Activated CD8-positive, alpha-beta memory T cell treated with anti-CD3 and anti-CD28 coated beads, Interleukin-2, amount 50 U/mL, for 24 hours (primary cell): Measurements from ENCODE around the gene PCBD1.
"Not testable (repeated sequence)": the region's sequence is repeated elsewhere in the genome, so short reads cannot be mapped to it uniquely, and the experiment has no call there.

Experiments
- DNase-seq: peaks from one replicate; pipeline ENCODE4 v3.0.0-alpha.2; 2020; ENCODE audit errors: extremely low read depth

Gene PCBD1

DNA sequence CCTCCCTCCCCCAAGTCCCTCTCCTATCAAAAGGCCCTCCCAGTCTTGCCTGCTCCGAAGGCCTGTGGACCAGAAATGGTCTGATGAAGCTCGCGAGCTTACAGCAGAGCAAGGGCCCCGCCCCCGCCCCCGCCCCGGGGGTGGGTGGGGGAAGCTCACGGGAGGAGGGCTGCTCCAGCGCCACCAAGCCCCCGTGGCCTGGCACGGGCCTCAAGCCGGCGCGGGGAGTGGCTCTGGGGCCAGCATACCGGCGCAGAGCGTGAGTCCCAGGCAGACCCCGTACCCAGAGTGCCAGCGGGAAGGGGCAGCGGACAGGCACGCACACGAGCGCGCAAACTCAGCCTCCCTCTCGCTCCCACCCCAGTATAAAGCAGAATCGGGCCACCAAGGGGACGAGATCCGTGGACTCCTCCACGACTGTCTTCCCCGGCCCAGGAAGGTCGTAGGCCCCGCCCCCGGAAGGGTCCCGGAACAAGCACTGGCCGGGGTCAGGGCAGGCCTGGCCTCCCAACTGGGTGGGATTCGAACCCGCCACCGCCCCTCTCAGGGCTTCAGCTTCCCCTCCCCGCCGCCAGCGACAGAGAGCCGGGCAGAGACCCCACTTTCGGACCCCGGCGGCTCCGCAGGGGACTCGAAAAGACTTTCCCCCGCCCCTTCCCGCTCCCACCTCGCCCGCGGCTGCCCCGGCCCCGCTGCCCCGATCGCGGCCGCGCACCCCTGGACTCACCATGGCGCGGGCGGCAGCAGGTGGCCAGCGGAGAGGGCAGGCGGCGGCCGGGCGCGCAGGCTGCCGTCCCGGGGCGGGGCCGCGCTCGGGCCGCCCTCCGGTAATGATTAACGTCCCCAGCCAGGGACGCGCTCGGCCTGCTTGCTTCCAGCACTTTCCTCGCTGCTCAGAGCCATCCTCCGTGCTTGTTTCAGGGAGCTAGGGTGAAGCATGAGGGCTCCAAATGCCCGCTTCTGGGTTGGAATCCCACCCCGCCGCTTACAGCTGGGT, at the start of gene PCBD1:
Gene PCBD1 (minus strand): TSS at position 762 of the 997 bp plus-strand sequence. CDS start 32 bp downstream, at position 730.
- DNase-seq: no peak

DNA sequence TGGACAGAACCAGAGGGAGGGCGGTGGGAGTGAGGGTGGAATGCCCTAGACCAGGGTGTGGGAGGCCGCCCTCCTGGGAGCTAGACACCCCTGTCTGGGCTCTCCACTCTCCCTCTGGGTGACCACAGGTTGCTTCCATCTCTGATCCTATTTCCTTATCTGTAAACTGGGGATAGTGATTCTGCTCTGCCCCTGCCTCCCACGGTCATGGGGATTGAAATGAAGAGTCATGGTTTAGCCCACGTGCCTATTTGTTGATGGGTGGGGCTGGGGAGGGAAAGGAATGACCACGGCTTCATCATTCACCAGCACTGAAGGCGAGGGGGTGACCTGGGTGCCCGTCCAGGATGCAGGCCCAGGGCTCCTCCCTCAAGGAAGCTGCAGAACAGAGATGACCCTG, 49.3 kb upstream of the PCBD1 start:
- DNase-seq: no peak

- DNase-seq: no peak
These were observed 47.7 kb upstream of the PCBD1 start for GRCh38 chr10:70936111-70936510.

- no peak for DNase-seq
These were observed 47.3 kb upstream of the PCBD1 start for GRCh38 chr10:70935631-70936030.

DNA sequence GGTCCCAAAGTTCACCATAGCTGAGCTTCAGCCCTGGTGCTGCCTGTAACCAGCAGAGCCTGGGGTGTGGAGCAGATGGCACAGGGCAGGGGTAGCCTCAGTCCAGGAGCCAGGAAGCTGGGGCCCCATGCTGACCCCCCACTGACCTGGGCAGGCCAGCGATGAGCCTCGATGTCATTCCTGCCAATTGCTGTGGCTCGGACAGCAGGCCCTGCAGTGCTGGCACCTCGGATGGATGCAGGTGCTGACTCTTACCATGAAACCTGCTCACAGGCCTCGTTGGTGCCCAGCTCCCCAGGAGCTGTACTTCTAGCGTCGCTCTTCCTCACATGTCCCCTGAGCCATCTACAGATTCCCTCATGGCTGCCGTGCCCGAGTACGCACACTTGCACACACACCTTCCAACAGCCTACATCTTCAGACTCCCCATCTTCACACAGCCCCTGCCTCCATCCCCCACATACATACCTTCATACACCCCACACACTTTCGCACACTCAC, 46.8 kb upstream of the PCBD1 start:
- no peak for DNase-seq

DNA sequence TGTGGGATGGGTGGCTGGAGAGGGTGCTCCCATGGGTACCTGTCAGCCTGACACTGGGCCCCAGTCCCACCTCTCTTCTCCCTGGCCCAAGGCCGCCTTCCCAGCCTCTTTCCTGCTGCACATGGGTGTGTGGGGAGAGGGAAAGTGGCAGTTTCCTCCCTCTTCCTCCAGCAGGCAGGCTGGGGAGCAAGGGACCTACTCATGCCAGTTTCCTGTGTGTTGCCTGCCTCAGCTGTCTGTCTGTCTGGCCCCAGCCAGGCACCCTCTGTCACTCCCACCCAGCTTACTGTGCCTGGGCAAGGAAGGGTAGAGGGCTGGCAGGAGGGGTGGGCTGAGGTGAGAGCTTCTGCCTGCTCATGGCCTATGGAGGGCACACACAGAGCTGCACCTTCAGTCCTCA, 46.3 kb upstream of the PCBD1 start:
- no peak for DNase-seq

- no peak for DNase-seq
These were observed 44.2 kb upstream of the PCBD1 start for GRCh38 chr10:70932392-70933196.

GRCh38 chr10:70931168-70931815, 42.9 kb upstream of the PCBD1 start:
- DNase-seq: no peak

GRCh38 chr10:70930263-70931000, 42.1 kb upstream of the PCBD1 start:
- DNase-seq: no peak

- no peak for DNase-seq
These were observed 39.8 kb upstream of the PCBD1 start for GRCh38 chr10:70928140-70928539.

DNA sequence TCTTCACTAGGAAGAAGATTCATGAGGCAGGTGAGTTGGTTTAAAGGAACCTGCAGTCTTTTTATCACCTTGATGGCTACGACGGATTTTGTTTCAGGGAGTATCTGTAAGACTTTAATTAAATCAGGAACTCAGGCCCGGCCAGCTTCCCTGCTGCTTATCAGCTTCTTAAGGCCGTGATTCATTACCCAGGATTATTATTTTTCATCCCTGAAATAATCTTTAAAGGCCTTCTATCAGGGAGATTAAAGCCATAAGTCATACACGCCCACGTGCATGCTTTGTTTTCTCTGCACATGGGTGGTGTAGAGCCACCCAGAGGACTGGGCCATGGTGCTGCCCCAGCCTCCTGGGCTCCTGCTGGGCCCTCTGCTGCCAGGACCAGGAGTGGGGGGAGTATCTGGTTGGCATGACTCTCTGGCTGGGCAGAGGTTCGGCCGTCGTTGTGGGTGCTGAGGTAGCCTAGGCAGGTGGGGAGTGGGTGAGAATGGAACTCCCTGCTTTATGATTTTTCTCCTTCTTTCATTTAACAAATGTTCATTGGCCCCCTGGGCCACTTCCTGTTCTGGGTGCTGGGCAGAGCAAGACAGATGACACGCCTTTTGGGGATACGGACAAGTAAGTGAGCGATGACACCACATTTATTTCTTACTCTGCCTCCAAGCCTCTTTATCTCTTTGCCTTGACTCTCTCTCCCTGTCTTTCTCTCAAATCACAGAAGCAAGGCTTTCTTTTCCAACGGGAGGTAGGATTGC, 39.0 kb upstream of the PCBD1 start:
- DNase-seq: no peak

DNA sequence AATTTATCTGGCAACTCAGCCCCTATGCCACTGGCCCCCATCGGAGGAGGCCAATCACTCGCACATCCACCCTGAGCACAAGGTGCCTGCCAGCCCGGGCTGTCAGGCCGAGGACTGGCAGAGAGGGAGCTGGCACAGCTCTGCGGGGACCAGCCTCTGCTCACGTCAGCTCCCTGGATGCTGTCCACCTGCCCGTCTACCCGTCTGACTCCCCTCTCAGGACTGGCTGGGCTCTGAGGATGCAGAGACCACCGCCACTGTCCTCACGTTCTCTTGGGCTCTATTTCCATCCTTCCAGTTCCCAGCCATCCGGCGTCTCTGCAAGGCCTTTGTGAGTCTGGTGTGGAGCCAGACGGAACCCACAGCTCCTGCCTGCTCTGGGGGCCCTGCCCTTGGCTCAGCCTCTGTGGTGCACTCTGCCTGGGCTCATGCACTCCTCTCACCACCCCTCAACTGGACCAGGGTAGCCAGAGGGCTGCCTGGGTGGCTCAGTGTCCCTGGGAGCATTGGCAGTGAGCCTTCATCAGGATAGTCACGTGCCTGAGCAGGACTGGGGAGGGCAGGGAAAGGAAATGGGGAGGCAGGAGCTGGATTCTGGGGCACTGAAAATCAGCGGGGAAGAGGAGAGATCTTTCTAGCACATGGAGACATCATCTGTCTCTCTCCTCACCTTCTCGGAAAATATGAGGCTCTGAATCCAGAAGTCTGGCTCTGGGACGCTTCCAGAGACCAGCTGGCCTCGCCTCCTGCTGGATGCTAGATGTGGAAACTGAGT, 38.0 kb upstream of the PCBD1 start:
- DNase-seq: no peak

DNA sequence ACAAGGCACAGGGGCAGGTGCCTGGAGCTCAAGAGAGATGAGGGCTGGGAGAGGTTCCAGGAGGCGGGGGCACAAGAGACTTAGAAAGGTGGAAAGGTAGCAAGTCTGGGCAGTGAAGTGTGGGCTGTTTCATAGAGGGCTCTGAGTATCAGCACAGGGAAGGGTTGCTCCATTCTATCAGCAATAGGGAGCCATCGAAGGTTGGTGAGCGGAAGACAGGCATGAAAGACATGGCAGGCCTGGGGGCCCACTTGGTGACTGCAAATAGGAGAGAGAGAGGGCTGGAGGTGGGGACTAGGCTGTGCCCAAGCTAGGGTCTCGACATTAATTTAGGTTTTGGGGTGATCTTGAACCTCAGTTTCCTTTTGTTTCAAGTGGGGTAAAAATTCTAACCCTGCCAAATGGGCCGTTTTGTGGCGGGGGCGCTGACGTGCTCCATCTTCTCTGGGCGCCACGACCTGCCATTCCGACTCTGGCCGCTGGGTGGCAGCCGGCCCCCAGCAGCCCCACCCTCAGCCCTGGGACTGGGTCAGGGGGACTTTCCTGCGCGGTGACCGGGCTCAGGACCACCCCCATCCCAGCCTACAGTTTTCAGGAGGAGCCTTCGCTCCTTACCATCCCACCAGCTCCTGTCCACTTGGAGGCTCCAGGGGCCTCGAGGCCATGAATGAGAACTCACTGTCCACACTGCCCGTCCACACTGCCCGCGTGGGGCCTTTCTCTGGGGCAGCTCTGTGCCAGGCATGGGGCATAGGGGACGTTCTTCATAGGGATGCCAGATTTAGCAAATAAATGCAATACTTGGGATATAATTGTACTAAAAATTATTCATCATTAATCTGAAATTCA, 37.2 kb upstream of the PCBD1 start:
- peak; percentile 4 for DNase-seq

GRCh38 chr10:70923696-70924095, 35.3 kb upstream of the PCBD1 start:
- no peak for DNase-seq

DNA sequence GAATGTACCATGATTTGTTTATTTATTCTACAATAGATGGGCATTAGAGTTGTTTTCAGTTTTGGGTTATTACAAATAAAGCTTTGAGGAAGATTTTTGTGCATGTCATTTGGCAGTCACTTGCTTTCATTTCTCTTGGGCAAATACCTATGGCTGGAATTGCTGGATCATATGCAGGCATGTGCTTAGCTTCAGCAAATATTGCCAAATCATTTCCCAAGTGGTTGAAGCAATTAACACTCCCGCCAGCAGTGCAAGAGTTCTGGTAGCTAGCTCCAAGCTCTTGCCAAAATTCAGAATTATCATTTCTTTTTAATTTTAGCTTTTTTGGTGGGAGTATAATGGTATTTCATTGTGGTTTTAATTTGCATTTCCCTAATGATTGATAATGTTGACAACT, 32.9 kb upstream of the PCBD1 start:
- DNase-seq: no peak

DNA sequence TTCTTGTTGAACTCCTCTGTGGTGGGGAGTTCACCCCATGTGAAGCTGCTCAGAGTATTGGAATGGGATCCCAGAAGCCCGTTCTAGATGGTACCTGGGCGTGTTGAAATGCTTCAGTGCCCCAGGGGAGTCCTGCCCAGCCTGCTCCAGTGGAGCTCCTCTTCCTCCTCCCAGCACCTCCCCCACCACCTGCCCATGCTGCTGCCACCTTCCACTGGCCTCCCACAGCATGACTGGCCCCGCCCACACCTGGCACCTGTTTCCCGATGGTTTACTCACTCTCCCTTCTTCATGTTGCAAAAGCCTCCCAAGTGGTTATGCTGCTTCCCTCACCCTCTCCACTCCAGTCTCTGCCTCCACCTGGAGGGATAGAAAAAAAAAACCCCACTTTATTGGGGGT, 32.2 kb upstream of the PCBD1 start:
- no peak for DNase-seq

DNA sequence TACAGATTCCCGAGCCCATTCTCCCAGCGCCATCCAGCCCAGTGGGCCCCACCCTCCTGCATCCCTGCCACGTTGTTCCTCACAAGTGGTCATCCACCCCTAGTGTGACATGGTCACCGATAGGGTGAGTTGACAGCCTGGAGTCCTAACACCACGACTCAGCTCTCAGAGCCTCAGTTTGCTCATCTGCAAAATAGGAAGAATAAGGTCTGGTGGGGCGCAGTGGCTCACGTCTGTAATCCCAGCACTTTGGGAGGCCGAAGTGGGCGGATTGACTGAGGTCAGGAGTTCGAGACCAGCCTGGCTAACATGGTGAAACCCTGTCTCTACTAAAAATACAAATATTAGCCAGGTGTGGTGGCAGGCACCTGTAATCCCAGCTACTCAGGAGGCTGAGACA, 31.5 kb upstream of the PCBD1 start:
- not testable (repeated sequence) for DNase-seq

- DNase-seq: no peak
These were observed 30.6 kb upstream of the PCBD1 start for GRCh38 chr10:70918851-70919530.
